Occipital lobe (tissue), 2 donors: Measurements from ENCODE around the gene CCNK. TPM values are rescaled to one million over a fixed set of nuclear protein-coding genes. Genes with fewer than 3 reads are reported as not detected.

Source experiments
- DNase-seq: peaks from one replicate; lab custom pipeline; 2025; lab: John Stamatoyannopoulos, UW
- total RNA-seq: library from RNA; depleted of rRNA; stranded (reverse); fragments of >200 nt; gene quantifications from one replicate; pipeline ENCODE4 v1.2.3, GENCODE V29; 2014

The CCNK gene
- total RNA-seq, 1 donor from 2014 or later, result 22.6 TPM

DNA sequence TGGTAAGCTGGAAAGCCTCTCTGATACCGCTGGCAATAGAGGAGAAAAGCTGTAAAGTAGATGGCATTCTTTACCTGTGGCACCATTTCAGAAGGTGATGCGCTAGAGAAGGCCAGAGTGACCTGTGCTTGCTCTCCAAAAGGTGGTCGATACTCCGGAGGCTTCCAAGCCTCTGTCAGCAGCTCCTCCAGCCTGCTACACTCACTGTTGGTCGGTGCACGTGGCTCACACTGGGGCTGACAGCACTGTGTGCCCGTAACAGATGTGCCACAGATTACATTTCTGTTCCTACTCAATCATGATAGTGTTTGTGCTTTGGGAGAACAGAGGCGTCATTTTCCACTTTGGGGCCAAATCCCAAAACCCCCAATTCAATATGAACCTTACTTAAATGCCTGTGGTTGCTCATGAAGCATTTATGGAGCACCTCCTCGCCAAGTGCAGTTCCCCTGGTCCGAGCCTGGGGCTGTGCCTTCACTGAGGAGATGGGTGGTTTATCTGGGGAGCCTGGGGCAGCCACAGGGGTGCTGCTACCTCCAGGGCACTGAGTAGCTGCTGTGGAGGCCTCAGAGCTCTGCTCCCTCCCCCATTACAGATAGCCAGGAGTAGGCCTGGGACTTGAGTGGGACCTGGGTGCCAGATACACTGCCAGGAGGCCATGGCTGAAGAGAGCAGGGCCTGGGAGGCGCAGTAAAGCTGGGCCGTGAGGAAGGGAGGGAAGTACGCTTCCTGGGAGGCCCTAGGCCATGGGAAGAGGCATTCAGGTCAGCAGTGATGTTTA is 26.8 kb downstream of the CCNK start:
- DNase-seq, result no peak

DNA sequence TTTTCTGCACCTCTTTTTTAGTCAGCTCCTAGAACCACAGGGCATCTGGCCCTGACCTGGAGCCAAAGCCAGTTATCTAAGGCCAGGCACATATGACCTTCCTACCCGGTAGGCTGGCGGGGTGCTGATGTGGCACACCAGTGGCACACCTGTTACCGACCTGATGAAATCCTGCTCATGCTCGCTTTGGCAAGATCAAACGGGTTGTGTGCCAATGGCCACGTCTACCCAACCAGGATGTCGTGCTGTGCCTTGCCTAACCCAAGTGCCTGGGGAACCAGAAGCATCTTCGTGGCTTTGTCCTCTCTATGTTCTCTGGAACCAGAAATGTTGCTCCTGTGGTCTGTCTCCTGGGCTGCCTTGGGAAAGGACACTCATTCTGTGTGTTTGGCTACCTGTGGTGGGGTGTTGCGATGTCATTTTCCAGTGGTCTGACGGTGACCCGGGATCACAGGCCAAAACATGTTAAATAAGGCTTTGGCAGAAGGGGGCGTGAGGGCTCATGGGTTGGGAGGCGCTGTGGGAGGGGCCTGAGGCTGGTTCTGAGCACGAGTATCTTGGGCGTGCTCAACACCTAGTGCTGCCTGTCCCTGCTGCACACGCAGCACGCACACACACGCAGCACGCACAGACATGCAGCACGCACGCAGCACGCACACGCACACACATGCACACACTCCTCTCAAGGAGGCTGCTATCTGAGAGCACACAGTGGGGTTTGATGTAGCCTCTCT is 27.9 kb downstream of the CCNK start:
- DNase-seq, result no peak

DNA sequence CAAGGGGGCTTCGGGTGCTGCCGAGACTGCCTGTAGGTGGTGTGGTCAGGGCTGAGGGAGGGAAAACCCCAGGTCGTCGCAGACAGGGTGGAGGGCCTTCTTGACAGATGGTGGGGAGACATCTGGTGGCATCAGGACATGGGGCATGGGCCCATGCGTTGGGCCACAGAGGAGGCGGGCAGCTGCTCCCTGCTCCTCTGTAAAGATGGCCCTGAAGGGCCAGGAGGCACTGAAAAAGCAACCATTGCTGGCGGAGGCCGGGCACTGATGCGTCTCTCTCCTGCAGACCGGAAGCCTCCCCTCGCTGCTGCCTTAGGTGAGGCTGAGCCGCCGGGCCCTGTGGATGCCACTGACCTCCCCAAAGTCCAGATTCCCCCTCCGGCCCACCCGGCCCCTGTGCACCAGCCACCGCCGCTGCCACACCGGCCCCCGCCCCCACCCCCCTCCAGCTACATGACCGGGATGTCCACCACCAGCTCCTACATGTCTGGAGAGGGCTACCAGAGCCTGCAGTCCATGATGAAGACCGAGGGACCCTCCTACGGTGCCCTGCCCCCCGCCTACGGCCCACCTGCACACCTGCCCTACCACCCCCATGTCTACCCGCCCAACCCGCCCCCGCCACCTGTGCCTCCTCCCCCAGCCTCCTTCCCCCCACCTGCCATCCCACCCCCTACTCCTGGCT is 28.8 kb downstream of the CCNK start:
- DNase-seq, result no peak

DNA sequence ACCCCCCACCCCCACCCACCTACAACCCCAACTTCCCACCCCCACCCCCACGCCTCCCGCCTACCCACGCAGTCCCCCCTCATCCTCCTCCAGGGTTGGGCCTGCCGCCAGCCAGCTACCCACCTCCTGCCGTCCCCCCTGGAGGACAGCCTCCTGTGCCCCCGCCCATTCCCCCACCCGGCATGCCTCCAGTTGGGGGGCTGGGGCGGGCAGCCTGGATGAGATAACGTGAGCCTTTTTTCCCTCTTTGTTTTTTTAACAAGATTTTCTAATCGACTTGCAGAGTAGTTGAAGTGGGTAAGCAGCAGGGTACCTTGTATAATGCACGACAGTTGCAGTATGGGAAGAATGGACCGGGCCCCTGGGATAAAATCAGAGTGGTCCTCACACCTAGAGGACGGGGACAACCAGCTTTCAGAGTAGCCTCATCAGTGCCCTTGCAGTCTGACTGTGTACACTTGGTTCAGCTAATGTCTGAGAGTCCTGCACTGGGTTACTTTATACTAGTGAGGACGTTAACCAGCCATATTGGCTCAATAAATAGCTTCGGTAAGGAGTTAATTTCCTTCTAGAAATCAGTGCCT is 29.4 kb downstream of the CCNK start:
- no peak for DNase-seq

DNA sequence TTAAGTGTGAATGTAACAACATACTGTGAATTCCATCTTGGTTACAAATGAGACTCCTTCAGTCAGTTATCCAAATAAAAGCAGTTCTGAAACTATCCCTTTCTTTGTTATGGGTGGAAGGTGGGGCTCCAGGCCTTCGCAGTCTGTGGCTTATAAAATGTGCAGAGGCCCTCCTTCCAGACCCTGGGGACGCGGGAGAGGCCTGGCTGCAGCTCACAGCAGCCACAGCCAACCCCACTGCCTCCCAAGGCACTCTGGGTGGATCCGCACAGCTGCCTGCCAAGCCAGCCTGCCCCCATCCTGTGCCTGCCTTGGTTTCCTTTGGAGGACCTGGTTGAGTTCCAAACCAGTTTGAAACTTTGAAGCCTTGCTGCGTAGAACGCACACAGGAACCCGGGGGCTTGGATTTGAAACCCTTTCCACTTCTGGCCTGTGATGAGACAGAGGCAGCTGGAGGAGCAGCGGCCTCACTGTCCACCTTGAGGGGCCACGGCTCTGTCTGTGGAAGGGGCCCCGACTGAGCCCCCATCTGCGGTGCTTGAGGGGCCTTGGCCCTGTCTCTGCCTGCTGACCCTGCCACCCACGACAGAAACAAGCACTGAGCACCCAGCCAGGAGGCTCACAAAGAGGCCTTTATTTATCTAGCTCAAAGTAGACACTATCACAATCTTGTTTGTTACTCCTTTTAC is 30.4 kb downstream of the CCNK start:
- DNase-seq, result no peak

DNA sequence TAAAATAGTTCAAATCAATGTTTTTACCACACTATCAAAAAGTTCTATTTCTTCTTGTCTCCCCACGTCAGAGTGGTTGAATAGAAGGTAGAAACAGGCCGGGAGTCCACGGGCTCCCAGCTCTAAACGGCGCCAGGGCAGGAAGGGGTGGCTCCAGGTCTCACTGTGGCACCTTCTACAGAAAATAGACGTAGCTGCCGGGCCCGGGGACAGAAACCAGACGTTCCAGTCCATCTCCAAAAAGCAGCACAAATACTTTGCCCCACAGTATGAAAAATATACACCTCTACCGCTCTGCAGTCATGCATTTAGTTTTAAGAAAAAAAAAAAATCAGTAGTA is 30.9 kb downstream of the CCNK start:
- no peak for DNase-seq

DNA sequence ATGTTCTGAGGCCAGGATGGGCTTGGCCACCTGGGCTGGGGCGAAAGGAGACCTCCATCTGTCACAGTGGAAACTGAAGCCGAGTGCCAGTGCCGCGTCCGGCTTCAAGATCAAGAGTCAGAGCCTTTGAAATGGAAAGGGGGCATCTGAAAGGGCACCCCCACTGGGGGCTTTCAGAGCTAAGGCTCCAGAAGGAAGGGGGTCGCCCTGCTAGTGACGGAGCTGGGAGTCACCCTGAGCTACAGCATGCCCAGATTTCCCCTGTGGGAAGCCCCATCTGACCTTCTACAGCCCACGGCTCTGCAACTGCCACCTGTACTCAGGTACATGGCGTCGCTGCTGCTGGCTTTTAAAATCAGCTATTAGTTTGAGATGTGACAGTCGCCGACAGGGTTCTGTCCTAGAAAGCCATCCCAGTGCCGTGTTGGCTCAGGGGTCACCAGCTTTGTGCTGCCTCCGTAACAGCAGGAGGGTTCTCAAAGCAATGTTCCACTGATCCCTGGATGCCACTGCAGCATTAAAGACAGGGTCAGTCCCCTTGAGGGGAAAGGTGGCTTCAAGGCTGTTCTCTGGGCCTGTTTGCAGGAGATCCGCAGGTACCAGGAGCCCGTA is 31.5 kb downstream of the CCNK start:
- no peak for DNase-seq

DNA sequence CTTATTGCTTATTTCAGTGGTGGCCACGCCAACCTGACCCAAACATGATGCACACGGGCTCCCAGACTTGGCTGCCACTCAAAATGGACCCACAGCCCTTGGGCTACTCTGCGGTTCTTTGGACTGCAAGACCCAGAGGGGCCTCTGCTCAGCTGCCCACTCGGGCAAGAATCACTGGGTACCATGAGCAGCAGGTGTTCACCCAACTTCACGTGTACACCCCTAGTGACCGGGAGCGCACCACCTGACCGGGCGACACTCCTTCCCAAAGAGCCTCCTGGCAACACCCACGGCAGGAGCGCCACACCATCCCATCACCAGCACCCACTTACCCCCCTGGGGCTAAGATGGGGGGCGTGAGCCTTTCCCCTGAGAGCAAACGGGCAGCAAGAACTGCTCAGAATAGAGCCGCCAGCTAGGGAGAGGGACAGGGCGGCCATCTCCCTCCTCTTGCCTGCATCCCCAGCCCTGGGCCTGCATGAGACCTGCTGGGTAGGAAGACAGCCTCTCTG is 32.0 kb downstream of the CCNK start:
- no peak for DNase-seq

DNA sequence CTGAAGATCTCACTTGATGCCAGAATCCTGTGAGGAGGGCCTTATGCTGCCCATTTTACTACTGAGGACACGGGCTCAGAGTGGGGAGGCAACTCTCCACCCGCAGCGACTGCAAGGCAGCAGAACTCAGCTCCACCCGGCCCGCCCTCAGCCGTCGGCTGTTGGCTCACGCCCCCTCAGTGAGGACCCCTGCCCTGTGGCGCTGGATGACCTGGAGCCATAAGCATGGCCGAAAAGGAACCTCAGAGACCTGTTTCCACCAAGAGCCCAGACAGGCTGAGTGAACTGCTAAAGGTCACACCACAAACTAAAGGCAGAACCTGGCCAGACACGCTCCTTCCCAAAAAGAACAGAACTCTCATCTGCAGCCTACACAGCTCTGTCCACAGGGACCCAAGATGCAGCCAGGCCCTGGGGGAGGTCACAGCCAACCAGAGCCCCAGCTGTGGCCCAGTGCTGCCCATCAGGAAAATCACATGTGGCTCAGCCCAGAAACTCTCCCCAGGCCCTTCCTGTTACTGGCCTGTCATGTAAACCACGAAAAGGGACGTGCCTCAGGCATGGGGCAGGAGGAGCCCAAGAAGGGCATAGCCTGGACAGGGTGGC is 32.8 kb downstream of the CCNK start:
- no peak for DNase-seq

DNA sequence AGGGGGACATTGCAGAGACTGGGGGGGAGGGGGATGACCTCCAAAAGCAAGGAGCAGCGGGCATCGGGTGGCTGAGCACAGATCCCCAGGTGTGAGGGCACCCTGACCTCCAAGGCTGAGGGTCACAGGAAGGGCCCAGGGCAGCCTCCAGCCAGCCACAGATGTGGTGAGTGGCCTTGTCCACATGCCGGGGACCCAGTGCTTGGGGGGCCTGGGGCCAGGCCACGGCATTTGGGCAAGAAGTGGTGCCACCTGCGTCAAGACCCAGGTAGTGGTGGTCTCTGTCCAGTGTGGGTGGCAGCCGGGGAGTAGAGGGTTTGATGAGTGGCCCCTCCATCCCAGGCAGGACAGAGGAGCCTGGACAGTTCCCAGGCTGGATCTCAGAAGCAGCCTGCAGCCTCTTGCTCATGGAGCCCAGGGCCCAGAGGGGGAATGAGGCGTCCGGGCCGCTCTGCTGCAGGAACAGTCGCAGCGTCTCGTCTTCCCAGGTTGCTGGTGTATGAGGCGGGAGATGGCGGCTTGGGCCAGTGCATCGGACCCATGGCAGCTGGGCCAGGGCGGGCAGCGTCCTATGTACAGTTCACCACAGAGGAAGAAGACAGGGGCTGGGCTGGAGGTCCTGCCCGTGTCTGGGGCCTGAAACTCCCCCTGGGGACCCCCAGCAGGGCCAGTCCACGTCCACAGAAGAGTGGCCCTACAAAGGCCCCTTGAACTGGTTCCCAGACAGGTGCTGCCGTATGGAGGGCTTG is 33.5 kb downstream of the CCNK start:
- DNase-seq, result no peak

DNA sequence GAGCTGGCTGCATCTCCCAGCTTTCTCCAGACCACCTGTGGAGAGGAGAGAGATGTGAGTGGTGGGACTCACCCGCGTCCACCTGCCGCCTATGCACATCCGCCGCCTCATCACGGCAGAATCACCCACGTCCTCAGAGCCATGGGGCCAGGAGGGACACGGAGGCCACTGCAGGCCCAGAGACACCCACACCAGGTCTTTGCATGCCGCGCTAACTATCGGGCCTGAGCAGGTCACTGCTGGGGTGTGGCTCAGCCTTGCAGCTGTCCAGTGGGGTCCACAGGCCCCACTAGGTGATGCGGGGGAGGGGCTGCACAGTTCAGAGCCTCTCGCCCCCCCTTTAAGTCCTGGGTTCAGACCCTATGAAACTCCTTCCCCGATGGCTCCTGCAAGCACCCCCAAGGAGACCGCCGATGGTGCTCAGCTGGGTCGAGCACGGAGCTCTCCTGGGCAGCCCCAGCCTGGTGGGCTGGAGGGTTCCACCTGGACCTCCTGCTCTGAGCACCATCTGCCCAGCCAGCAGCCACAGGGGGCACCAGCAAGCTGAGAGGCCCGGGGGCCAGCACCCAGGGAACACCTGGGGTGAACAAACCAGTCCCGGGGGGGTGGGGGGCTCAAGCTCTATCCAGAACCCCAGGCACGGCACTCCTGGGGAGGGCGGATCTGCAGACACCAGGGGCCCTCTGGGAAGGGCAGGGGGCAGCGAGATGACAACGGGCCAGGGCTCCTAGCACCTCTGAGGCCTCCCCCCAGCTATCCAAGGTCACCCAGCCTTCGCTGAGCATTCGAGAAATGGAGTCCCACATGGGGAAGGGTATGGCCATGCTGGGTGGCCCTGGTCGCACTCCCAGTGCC is 34.3 kb downstream of the CCNK start:
- DNase-seq, result no peak

DNA sequence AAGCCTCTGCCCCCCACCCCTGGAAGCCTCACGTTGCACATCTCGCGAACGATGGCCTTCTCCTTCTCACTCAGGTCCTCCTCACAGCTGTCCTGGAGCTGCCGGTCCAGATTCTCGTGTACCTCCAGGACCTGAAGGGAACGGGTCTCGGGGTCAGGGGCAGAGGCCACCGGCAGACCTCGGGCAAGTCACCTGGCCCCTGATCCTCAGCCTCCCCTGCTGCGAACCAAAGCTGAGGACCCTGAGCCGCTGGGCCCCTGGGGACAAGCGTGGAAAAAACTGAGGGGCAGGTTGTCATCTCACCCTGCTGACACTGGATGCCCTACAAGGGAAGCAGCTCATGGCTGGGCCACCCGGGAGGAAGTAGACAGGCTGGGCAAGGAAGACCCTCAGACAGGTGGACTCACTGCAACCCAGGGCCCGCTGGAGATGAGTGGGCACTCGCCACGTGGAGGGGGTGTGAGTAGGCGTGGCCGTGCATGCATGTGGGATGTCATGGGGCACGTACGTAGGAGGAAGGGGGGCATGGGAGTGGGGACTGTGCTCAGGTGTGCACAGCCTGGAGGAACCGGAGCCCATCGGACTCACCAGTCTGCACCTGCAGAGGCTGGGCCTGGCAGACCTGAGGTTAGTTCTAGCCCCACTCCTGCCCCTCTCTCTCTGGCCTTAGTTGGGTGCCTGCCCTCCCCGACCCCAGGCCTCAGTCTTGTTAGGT is 35.1 kb downstream of the CCNK start:
- no peak for DNase-seq

DNA sequence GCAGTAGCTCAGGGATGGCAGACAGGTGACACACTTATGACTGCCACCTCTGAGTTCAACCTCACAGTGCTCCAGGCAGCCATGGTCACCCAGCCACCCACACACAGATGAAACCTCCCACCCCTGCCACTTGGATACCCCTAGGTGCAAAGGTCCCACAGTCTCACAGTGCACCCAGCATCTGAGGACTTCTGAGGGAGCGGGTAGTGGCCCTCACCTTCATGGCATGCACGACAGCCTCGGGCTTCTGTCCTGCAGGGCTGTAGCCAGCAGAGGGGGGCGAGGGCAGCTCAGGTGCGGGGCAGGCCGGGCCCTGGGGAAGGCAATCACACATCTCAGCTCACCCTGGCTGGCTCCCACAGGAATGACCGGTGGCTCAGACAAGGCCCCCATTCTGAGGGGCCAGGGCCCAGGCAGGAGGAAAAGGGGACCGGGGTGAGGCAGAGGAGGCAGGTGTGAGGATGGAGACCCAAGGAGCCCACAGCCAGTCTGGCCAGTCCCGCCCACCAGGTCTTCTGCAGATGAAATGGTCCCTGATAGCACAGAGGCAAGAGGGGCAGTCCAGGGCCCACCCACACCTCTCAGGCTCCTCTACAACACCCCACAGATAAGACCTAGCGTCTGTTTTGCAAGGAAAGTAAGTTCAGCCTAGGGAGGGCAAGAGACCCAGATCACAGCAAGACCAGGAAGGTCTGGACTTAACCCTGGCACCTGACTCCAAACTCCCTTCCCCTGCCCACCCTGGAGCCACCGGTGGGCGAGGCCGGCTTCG is 35.8 kb downstream of the CCNK start:
- no peak for DNase-seq

DNA sequence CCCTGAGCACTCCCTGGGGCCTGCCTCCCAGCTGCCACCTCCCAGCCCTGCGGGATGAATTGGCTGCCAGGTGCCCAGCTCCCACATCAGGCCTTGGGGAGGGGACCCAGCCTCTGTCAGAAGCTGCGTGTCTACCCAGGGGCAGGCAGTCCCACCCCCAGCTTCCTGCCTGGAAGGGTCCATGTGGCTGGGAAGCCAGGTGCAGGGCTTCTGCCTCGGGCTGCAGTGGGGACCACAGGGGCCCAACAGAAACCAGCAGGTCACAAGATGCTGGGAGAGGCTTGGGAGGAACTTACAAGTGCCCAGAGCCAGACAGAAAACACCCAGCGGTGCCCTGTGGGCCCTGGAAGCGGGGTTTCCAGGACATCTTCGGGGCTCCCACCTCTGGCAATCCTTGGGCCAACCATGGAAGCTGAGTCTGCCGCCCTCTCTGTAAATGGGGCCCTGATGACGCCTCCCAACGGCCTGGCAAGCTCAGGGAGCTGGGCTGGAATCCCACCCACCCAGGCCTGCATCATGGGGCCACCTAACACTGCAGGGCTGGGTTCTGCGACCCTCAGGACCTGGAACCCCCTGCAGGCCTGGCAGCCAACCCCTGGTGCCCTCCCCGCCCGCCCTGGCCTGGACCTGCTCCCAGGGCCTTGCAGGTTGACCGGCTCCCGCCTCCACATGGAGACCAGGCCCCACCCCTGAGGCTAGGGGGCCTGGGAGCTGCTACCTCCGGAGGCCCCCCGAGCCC is 36.6 kb downstream of the CCNK start:
- DNase-seq, result no peak

DNA sequence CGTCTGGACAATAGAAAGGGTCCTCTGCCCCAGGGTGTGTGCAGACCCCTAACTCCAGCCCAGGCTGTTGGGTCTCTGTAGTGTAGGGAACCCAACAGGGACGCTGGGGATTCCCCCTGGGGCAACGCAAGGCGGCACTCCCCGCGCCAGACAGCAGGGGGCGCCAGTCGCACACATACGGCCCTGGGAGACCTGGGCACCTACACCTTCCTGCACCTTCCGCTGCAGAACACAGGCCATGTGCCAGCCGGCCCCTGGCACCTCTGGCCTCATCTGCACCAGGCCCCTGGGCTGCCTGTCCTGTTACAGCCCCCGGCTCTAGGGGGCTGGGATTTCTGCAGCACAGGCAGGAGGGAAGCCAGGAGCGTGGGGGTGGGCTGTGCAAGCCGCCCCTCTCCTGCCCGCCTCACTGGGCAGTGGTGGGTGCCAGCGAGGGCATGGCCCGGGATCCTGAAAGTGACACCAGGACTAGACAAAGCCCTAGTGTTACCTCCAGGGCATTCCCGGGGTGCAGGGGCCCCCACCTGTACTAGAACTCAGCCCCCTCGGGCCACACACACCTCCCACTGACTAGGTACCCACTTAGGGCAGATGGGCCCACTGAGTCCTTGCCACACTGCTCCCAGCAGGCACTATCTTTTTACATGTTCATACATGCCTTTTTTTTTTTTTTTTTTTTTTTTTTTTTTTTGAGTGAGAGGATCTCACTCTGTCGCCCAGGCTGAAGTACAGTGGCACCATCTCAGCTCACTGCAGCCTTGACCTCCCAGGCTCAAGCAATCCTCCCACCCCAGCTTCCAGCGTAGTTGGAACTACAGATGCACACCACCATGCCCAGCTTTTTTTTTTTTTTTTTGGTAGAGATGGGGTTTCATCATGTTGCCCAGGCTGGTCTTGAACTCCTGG is 37.5 kb downstream of the CCNK start:
- no peak for DNase-seq
